ENCODE data around the gene MRPL24.

MRPL24 gene

DNA sequence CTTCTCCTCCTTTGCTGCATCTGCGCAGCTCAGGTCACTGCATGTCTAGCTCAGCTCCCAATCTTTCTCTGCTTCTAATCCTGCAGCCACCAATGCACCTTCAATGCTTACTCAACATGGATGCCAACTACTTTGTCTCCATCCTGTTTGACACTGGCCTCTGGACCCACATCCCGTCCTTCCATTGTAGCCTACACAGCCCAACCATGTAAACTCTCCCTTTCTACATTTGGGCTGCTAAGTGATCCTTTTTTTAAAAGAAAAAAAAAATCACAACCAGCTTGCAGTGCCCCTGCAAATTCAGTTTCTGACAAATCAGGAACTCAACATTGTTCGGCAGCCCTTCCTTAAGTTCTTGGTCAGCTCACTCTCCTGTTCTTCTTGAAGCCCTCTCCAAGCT lies 26.1 kb downstream of the MRPL24 start:
- no peaks in the 10 kb centered on the region for H3K27me3 ChIP-seq (ENCODE audit: control insufficient read depth, insufficient read depth, low read length)
- no peak overlapping the region for H3K9ac ChIP-seq
- no peak overlapping the region for H3K4me3 ChIP-seq (ENCODE audit: low read depth, low read length)
- no peaks in the 10 kb centered on the region for H3K4me1 ChIP-seq
- TF ChIP-seq CTCF (IDR thresholded peaks at IDR 0.05), result no peak
- H3K36me3 ChIP-seq (ENCODE audit: control insufficient read depth, insufficient read depth, low read length), result no peaks in the 10 kb centered on the region
- H3K4me2 ChIP-seq (ENCODE audit: low read length), result no peak overlapping the region
- H3K79me2 ChIP-seq, result no peaks in the 10 kb centered on the region
- no peak overlapping the region for H2AFZ ChIP-seq
- H3K9me3 ChIP-seq (ENCODE audit: control insufficient read depth, low read length), result no peaks in the 10 kb centered on the region
- H3K27ac ChIP-seq, result no peak overlapping the region

- Histone ChIP-seq H2AFZ (no peak overlapping the region), H3K4me1 (no peaks in the 10 kb centered on the region), H3K4me3 (ENCODE audit: low read depth, low read length) (no peak overlapping the region), H3K27ac (no peak overlapping the region), H3K27me3 (ENCODE audit: control insufficient read depth, insufficient read depth, low read length) (no peaks in the 10 kb centered on the region), H3K36me3 (ENCODE audit: control insufficient read depth, insufficient read depth, low read length) (no peaks in the 10 kb centered on the region), H3K9me3 (ENCODE audit: control insufficient read depth, low read length) (no peaks in the 10 kb centered on the region), H3K79me2 (no peaks in the 10 kb centered on the region), H3K4me2 (ENCODE audit: low read length) (no peak overlapping the region), H3K9ac (no peak overlapping the region)
- TF ChIP-seq CTCF (IDR thresholded peaks at IDR 0.05), result no peak
Observed at GRCh38 chr1:156712626-156713025, 28.3 kb downstream of the MRPL24 start.

DNA sequence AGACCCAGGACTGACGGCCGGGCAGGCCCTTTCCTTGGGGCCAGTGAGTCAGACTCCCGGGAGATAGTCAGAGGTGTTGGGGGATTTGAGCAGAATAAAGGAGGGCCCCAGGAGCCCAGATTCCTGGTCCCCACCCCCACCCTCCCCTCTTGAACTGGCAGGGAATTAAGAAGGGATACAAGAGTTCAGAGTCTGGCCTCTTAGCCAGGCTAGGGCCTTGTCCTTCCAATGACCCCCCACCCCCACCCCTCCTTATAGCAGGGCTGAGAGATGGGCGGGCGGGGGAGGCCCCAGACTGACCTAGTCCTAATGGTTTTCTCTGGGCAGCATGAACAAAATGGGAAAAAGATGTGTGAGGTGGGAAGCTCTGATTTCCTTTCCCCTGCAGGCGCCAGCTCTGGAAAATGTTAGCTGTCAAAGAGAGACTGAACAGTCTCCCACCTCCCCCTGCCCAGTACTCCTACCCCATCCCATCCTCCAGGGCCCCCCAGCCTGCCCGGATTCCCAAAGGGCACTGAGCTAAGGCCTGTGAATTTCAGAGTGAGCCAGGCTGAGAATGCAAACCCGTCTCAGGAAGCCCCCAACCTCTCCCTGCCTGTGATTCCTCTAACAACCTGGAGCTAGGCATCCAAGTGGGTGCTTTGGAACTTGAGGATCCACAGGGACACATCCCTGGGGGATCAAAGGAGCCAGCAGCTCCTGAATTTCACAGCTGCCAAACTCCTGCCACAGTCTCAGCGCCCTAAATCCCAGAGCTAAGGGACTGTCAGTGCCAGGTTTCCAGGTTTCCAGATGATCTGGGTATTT lies 29.7 kb downstream of the MRPL24 start:
- Histone ChIP-seq H3K9me3 (ENCODE audit: control insufficient read depth, low read length) (no peaks in the 10 kb centered on the region), H3K4me2 (ENCODE audit: low read length) (no peak overlapping the region), H3K36me3 (ENCODE audit: control insufficient read depth, insufficient read depth, low read length) (no peaks in the 10 kb centered on the region), H3K9ac (no peak overlapping the region), H2AFZ (no peak overlapping the region), H3K27ac (no peak overlapping the region), H3K79me2 (no peaks in the 10 kb centered on the region), H3K4me1 (peaks cover 4% of the 10 kb centered on the region), H3K27me3 (ENCODE audit: control insufficient read depth, insufficient read depth, low read length) (no peaks in the 10 kb centered on the region), H3K4me3 (ENCODE audit: low read depth, low read length) (no peak overlapping the region)
- no peak for TF ChIP-seq CTCF (IDR thresholded peaks at IDR 0.05)

- no peak overlapping the region for H3K27ac ChIP-seq
- no peak for TF ChIP-seq CTCF (IDR thresholded peaks at IDR 0.05)
Observed at GRCh38 chr1:156709757-156710489, 31.0 kb downstream of the MRPL24 start.

More at GRCh38 chr1:156709757-156710489, 31.0 kb downstream of the MRPL24 start:
- Histone ChIP-seq H3K79me2 (no peaks in the 10 kb centered on the region), H3K4me3 (ENCODE audit: low read depth, low read length) (no peak overlapping the region), H2AFZ (no peak overlapping the region), H3K27me3 (ENCODE audit: control insufficient read depth, insufficient read depth, low read length) (no peaks in the 10 kb centered on the region), H3K4me1 (peaks cover 6% of the 10 kb centered on the region), H3K9me3 (ENCODE audit: control insufficient read depth, low read length) (no peaks in the 10 kb centered on the region), H3K36me3 (ENCODE audit: control insufficient read depth, insufficient read depth, low read length) (no peaks in the 10 kb centered on the region), H3K4me2 (ENCODE audit: low read length) (no peak overlapping the region), H3K9ac (no peak overlapping the region)

All from parathyroid adenoma (tissue), 2 donors.